ENCODE measurements around the gene ATP6AP1.
"Not testable (repeated sequence)": the region's sequence is repeated elsewhere in the genome, so short reads cannot be mapped to it uniquely, and the experiment has no call there.

GRCh38 chrX:154388649-154389048, 39.8 kb upstream of the ATP6AP1 start:
- TF ChIP-seq CTCF (conservative IDR thresholded peaks at IDR 0.05 in 1 of 2, IDR thresholded peaks at IDR 0.05 in 1 of 2; ENCODE audit: low read depth in 1 of 2, low read length in 2 of 2); EZH2 (IDR thresholded peaks at IDR 0.05; ENCODE audit: low read length, missing control alignments): not testable (repeated sequence)
